GM06990 (cell line): ENCODE results near the gene ZNF830.
A peak's percentile ranks its signal among the peaks of the same experiment; 100 is the strongest.
"Not testable (repeated sequence)": the region's sequence is repeated elsewhere in the genome, so short reads cannot be mapped to it uniquely, and the experiment has no call there.

Source experiments
- DNase-seq: peaks from one replicate; pipeline ENCODE4 v3.0.0-alpha.2; 2011; ENCODE audit not compliant: insufficient read length; ENCODE audit errors: extremely low read depth
- H3K27me3 ChIP-seq: replicated peaks from 2 replicates; pipeline ENCODE4 v1.6.0; 2011; ENCODE audit warnings: low read length; ENCODE audit not compliant: control insufficient read depth, insufficient read depth
- H3K36me3 ChIP-seq: 2 replicates; pipeline ENCODE4 v1.5.1; 2011; ENCODE audit warnings: low read length; ENCODE audit not compliant: control insufficient read depth, insufficient read depth
- H3K4me3 ChIP-seq: replicated peaks from 2 replicates; pipeline ENCODE4 v1.5.1; 2011; ENCODE audit warnings: low read depth, mild to moderate bottlenecking, control low read depth, low read length
- CTCF ChIP-seq: IDR thresholded peaks from 2 replicates; pipeline ENCODE4 v1.5.1; 2011; ENCODE audit warnings: low read length, control low read depth, mild to moderate bottlenecking, inconsistent platforms; ENCODE audit not compliant: insufficient read depth, poor library complexity, severe bottlenecking

ZNF830 gene

GRCh38 chr17:34996422-34997285, 35.3 kb downstream of the ZNF830 start:
- no peak overlapping the region for H3K4me3 ChIP-seq
- peaks cover 37% of the 10 kb centered on the region for H3K36me3 ChIP-seq
- no peak for TF ChIP-seq CTCF
- DNase-seq, result no peak
- no peaks in the 10 kb centered on the region for H3K27me3 ChIP-seq

GRCh38 chr17:34997355-34997862, 36.1 kb downstream of the ZNF830 start:
- H3K27me3 ChIP-seq, result no peaks in the 10 kb centered on the region
- DNase-seq, result no peak
- no peak for TF ChIP-seq CTCF
- peaks cover 37% of the 10 kb centered on the region for H3K36me3 ChIP-seq
- no peak overlapping the region for H3K4me3 ChIP-seq

- H3K27me3 ChIP-seq, result no peaks in the 10 kb centered on the region
- peak; percentile 95 for TF ChIP-seq CTCF
- peak; percentile 68 for DNase-seq
- H3K4me3 ChIP-seq, result no peak overlapping the region
- H3K36me3 ChIP-seq, result peaks cover 37% of the 10 kb centered on the region
Observed at GRCh38 chr17:34998205-34998604, 36.9 kb downstream of the ZNF830 start.

- no peak overlapping the region for H3K4me3 ChIP-seq
- DNase-seq, result no peak
- no peak for TF ChIP-seq CTCF
- H3K27me3 ChIP-seq, result no peaks in the 10 kb centered on the region
- peaks cover 35% of the 10 kb centered on the region for H3K36me3 ChIP-seq
Observed at GRCh38 chr17:34999456-34999855, 38.1 kb downstream of the ZNF830 start.

- DNase-seq, H3K4me3 ChIP-seq, H3K27me3 ChIP-seq: not testable (repeated sequence)
- H3K36me3 ChIP-seq, result peaks cover 31% of the 10 kb centered on the region
Observed at GRCh38 chr17:35000965-35001364, 39.6 kb downstream of the ZNF830 start.

GRCh38 chr17:35001549-35001948, 40.2 kb downstream of the ZNF830 start:
- DNase-seq, result no peak

More at GRCh38 chr17:35001549-35001948, 40.2 kb downstream of the ZNF830 start:
- no peak for TF ChIP-seq CTCF
- Histone ChIP-seq H3K4me3 (no peak overlapping the region), H3K36me3 (peaks cover 26% of the 10 kb centered on the region), H3K27me3 (no peaks in the 10 kb centered on the region)
